ENCODE data around the gene PARP15.

The PARP15 gene

GRCh38 chr3:122603056-122603455 lies 25.6 kb downstream of the PARP15 start:
- in situ Hi-C loops (cut with MboI; ENCODE audit: low sequenced_read_pairs, unreplicated experiment), result no loop called here
- DNase-seq (ENCODE audit: low spot score), result no peak
- TF ChIP-seq CTCF (IDR thresholded peaks at IDR 0.05; ENCODE audit: borderline replicate concordance, control extremely low read depth, extremely low read depth, insufficient read depth, missing control alignments), result no peak

- no peak for TF ChIP-seq CTCF (IDR thresholded peaks at IDR 0.05; ENCODE audit: borderline replicate concordance, control extremely low read depth, extremely low read depth, insufficient read depth, missing control alignments)
- in situ Hi-C loops (cut with MboI; ENCODE audit: low sequenced_read_pairs, unreplicated experiment), result no loop called here
These were observed 28.9 kb downstream of the PARP15 start for GRCh38 chr3:122606330-122606729.

GRCh38 chr3:122608916-122609315 lies 31.5 kb downstream of the PARP15 start:
- DNase-seq (ENCODE audit: low spot score), result no peak
- no peak for TF ChIP-seq CTCF (IDR thresholded peaks at IDR 0.05; ENCODE audit: borderline replicate concordance, control extremely low read depth, extremely low read depth, insufficient read depth, missing control alignments)
- in situ Hi-C loops (cut with MboI; ENCODE audit: low sequenced_read_pairs, unreplicated experiment), result no loop called here

More at GRCh38 chr3:122606330-122606729, 28.9 kb downstream of the PARP15 start:
- DNase-seq (ENCODE audit: low spot score), result no peak

GRCh38 chr3:122609798-122610559 lies 32.5 kb downstream of the PARP15 start:
- in situ Hi-C loops (cut with MboI; ENCODE audit: low sequenced_read_pairs, unreplicated experiment), result no loop called here
- no peak for TF ChIP-seq CTCF (IDR thresholded peaks at IDR 0.05; ENCODE audit: borderline replicate concordance, control extremely low read depth, extremely low read depth, insufficient read depth, missing control alignments)
- DNase-seq (ENCODE audit: low spot score), result peak; percentile 82

GRCh38 chr3:122612696-122613095 lies 35.2 kb downstream of the PARP15 start:
- in situ Hi-C loops (cut with MboI; ENCODE audit: low sequenced_read_pairs, unreplicated experiment), result no loop called here
- no peak for DNase-seq (ENCODE audit: low spot score)
- no peak for TF ChIP-seq CTCF (IDR thresholded peaks at IDR 0.05; ENCODE audit: borderline replicate concordance, control extremely low read depth, extremely low read depth, insufficient read depth, missing control alignments)

- no peak for DNase-seq (ENCODE audit: low spot score)
- in situ Hi-C loops (cut with MboI; ENCODE audit: low sequenced_read_pairs, unreplicated experiment), result no loop called here
- TF ChIP-seq CTCF (IDR thresholded peaks at IDR 0.05; ENCODE audit: borderline replicate concordance, control extremely low read depth, extremely low read depth, insufficient read depth, missing control alignments), result no peak
These were observed 37.9 kb downstream of the PARP15 start for GRCh38 chr3:122615303-122615702.

All from GM13976 (cell line).